Endothelial cell of umbilical vein (primary cell): ENCODE measurements around the gene LRRC71. TPM values are rescaled to one million over a fixed set of nuclear protein-coding genes. Genes with fewer than 3 reads are reported as not detected.

Experiments
- BruUV-seq: library from RNA; stranded (reverse); fragments of 400-500 nt; replicated peaks from 2 replicates; lab custom pipeline; 2021; lab: Mats Ljungman, UMichigan
- CTCF ChIA-PET: fragments of 300-600, 350-600 bp; sonication (Branson Sonifier 250); formaldehyde crosslinking; loops from one replicate; lab custom pipeline; 2021; ENCODE audit warnings: antibody characterized with exemption, inconsistent platforms; lab: Charles Lee
- POLR2A ChIA-PET: fragments of 300-600, 350-600 bp; sonication (Branson Sonifier 250); formaldehyde crosslinking; loops from one replicate; lab custom pipeline; 2021; ENCODE audit warnings: antibody characterized with exemption, inconsistent platforms; lab: Charles Lee
- DNase-seq: peaks from one replicate; pipeline ENCODE4 v3.0.0-alpha.2; 2011; ENCODE audit warnings: low read depth, low spot score
- FAIRE-seq: peaks from 2 replicates; lab custom pipeline; 2011; peaks lifted over from hg19 to GRCh38; lab: Jason Lieb, UNC
- H2AFZ ChIP-seq: 2 replicates; pipeline ENCODE4 v1.6.0; 2012; ENCODE audit warnings: low read depth, low read length, control low read depth, inconsistent platforms
- H3K27ac ChIP-seq: 2 replicates; pipeline ENCODE4 v1.5.1; 2011; ENCODE audit warnings: low read depth, mild to moderate bottlenecking, control low read depth, low read length, moderate library complexity; ENCODE audit not compliant: insufficient read depth
- H3K27me3 ChIP-seq, 2 experiments: 2 replicates each; pipeline versions ENCODE4 v1.6.0 to v1.6.1; 2011; ENCODE audit warnings: low read length in 2 of 2, mixed read lengths in 1 of 2; ENCODE audit not compliant: control insufficient read depth in 2 of 2, insufficient read depth in 2 of 2
- H3K36me3 ChIP-seq, 2 experiments: 2 replicates in 1 of 2; 3 replicates in 1 of 2; pipeline ENCODE4 v1.5.1; 2011; ENCODE audit warnings: low read length in 2 of 2, mild to moderate bottlenecking in 1 of 2, moderate library complexity in 1 of 2; ENCODE audit not compliant: control insufficient read depth in 2 of 2, insufficient read depth in 2 of 2; ENCODE audit errors: extremely low read depth in 1 of 2
- H3K4me1 ChIP-seq: 3 replicates; pipeline ENCODE4 v1.5.1; 2011; ENCODE audit warnings: mild to moderate bottlenecking, low read length; ENCODE audit not compliant: control insufficient read depth, insufficient read depth; ENCODE audit errors: extremely low read depth
- H3K4me2 ChIP-seq: 2 replicates; pipeline ENCODE4 v1.6.1; 2011; ENCODE audit warnings: low read length, control low read depth, mixed read lengths; ENCODE audit not compliant: insufficient read depth
- H3K4me3 ChIP-seq, 3 experiments: fragments of 200-600 bp in 1 of 3; sonication (generic), shearing (Covaris generic) in 1 of 3; replicated peaks in 1 of 3; 2 replicates each; pipeline ENCODE4 v1.5.1; 2011 to 2016; ENCODE audit warnings: control low read depth in 3 of 3, low read length in 3 of 3, mild to moderate bottlenecking in 2 of 3, inconsistent platforms in 1 of 3, low read depth in 1 of 3, moderate library complexity in 1 of 3; ENCODE audit not compliant: insufficient read depth in 1 of 3
- H3K79me2 ChIP-seq: 2 replicates; pipeline ENCODE4 v1.6.0; 2012; ENCODE audit warnings: low read length, inconsistent platforms; ENCODE audit not compliant: control insufficient read depth, insufficient read depth
- H3K9ac ChIP-seq: replicated peaks from 2 replicates; pipeline ENCODE3; 2011; ENCODE audit warnings: low read length, control low read depth; ENCODE audit not compliant: insufficient read depth; ENCODE audit errors: extremely low read depth
- H3K9me1 ChIP-seq: replicated peaks from 3 replicates; pipeline ENCODE4 v1.6.0; 2011; ENCODE audit warnings: mild to moderate bottlenecking, low read length; ENCODE audit not compliant: control insufficient read depth, insufficient read depth; ENCODE audit errors: extremely low read depth
- H3K9me3 ChIP-seq: replicated peaks from 2 replicates; pipeline ENCODE4 v1.5.1; 2012; ENCODE audit warnings: low read length, inconsistent platforms; ENCODE audit not compliant: control insufficient read depth, insufficient read depth
- H4K20me1 ChIP-seq: replicated peaks from 2 replicates; pipeline ENCODE3; 2011; ENCODE audit warnings: mild to moderate bottlenecking, low read length; ENCODE audit not compliant: control insufficient read depth, insufficient read depth; ENCODE audit errors: extremely low read depth
- CTCF ChIP-seq, 2 donors: IDR thresholded peaks; 1 replicate in 1 of 2; 2 replicates in 1 of 2; pipeline ENCODE4 v1.5.1; 2011; ENCODE audit warnings: low read length in 2 of 2, mild to moderate bottlenecking in 2 of 2, moderate library complexity in 2 of 2, control low read depth in 1 of 2, inconsistent platforms in 1 of 2, low read depth in 1 of 2; ENCODE audit not compliant: insufficient read depth in 1 of 2; ENCODE audit errors: extremely low read depth in 1 of 2
- EZH2 ChIP-seq: IDR thresholded peaks from 2 replicates; pipeline ENCODE4 v1.6.1; 2012; ENCODE audit warnings: borderline replicate concordance, low read depth, mild to moderate bottlenecking, moderate library complexity, low read length, inconsistent platforms; ENCODE audit not compliant: severe bottlenecking
- POLR2AphosphoS5 ChIP-seq: IDR thresholded peaks from 2 replicates; pipeline ENCODE4 v1.6.1; 2012; ENCODE audit warnings: low read depth, mild to moderate bottlenecking, control low read depth, low read length, moderate library complexity; ENCODE audit not compliant: insufficient read depth
- dilution Hi-C: fragments of 300-500 bp; cut with MboI; formaldehyde crosslinking; loops from one replicate; pipeline ENCODE4 v1.15.0; 2019; ENCODE audit warnings: low sequenced_read_pairs; ENCODE audit not compliant: extremely low pct_ligation_motif_present
- intact Hi-C: fragments of 100-400 bp; cut with micrococcal nuclease; formaldehyde crosslinking; loops from one replicate; pipeline ENCODE4 v1.10.0; 2022
- polyA plus RNA-seq, 4 experiments: library from polyadenylated mRNA; depleted of rRNA in 3 of 4; stranded (reverse) in 3 of 4; unstranded in 1 of 4; fragments of >200 nt; gene quantifications; 2 replicates each; pipeline versions ENCODE4 v1.2.1 to v1.2.3, GENCODE V29; 2011 to 2012; ENCODE audit warnings: missing spikeins in 1 of 4
- total RNA-seq: library from RNA; stranded (reverse); gene quantifications from 2 replicates; pipeline ENCODE4 v1.2.3, GENCODE V29; 2021

LRRC71 gene
- total and polyA plus RNA-seq, 2 donors (not counting 3 experiments of a cell fraction or from before 2014, with no cell fraction given) = 0.35 to 0.66 TPM

DNA sequence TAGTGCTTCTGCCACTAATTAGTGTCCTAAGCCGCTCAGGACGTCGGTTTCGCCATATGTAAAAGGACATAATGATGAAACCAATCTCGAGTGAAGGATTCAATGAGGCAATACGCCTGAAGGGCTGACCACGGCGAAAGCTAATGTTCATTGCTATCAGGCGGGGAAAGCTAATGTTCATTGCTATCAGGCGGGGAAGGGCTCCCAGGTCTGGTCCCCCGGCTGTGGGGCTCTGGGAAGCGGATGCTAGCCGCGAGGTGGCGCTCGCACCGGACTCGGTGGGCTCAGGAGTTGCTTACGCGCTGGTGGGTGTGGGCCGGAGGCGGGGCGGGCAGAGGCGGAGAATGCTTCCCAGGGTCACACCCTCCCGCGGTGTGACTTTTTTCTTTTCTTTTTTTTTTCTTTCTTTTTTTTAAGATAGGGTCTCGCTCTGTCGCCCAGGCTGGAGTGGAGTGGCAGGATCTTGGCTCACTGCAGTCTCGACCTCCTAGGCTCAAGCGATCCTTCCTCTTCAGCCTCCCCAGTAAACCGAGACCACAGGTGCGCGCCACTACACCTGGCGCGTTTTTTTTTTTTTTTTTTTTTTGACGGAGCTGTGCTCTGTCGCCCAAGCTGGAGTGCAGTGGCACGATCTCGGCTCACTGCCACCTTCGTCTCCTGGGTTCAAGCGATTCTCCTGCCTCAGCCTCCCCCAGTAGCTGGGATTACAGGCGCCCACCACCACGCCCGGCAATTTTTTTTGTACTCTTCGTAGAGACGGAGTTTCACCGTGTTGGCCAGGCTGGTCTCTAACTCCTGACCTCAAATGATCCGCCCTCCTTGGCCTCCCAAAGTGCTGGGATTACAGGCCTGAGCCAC, 28.0 kb upstream of the LRRC71 start:
- H3K4me2 ChIP-seq = peak overlapping the region; percentile 26
- H3K79me2 ChIP-seq = peaks cover 39% of the 10 kb centered on the region
- no peaks in the 10 kb centered on the region for H3K36me3 ChIP-seq
- dilution Hi-C loops (no loop called here), intact Hi-C loops (loop anchor here (1.0 to 10.0 kb wide), 5 partner anchors 28 to 388 kb away; partner anchors contain the start of genes LRRC71, MEF2D and MRPL24)
- TF ChIP-seq POLR2AphosphoS5 (peak; percentile 40), CTCF (IDR thresholded peaks at IDR 0.05; ENCODE audit: extremely low read depth in 1 of 2, insufficient read depth in 1 of 2, low read depth in 1 of 2, low read length in 2 of 2) (peak; percentile 91 to 97), EZH2 (no peak)
- H3K4me3 ChIP-seq = no peak overlapping the region
- no peaks in the 10 kb centered on the region for H3K9me1 ChIP-seq
- no TSS peak for BruUV-seq
- no peaks in the 10 kb centered on the region for H3K27me3 ChIP-seq
- H3K9ac ChIP-seq = no peak overlapping the region
- peak overlapping the region; percentile 43 for H2AFZ ChIP-seq
- ChIA-PET POLR2A (interaction anchor here (0.7 kb wide), 1 partner anchor 11 kb away, joined by 6 read pairs; no protein-coding TSS in a partner anchor), CTCF (interaction anchor here (0.6 to 8.4 kb wide), 22 partner anchors 9 to 212 kb away, joined by 3 to 312 read pairs (median 8); partner anchors contain the start of genes HDGF, INSRR, ISG20L2 and LRRC71)
- H3K9me3 ChIP-seq = no peaks in the 10 kb centered on the region
- H4K20me1 ChIP-seq = no peaks in the 10 kb centered on the region
- FAIRE-seq = peak; percentile 92
- DNase-seq = peak; percentile 87
- peak overlapping the region; percentile 64 for H3K27ac ChIP-seq
- H3K4me1 ChIP-seq = peaks cover 31% of the 10 kb centered on the region
